GOT3 (cell line): Measurements from ENCODE around the gene SEH1L.
"Not testable (repeated sequence)": the region's sequence is repeated elsewhere in the genome, so short reads cannot be mapped to it uniquely, and the experiment has no call there.

ENCODE experiments used
- DNase-seq: peaks from one replicate; lab custom pipeline; 2025; ENCODE audit warnings: mixed read lengths; lab: John Stamatoyannopoulos, UW

SEH1L gene

DNA sequence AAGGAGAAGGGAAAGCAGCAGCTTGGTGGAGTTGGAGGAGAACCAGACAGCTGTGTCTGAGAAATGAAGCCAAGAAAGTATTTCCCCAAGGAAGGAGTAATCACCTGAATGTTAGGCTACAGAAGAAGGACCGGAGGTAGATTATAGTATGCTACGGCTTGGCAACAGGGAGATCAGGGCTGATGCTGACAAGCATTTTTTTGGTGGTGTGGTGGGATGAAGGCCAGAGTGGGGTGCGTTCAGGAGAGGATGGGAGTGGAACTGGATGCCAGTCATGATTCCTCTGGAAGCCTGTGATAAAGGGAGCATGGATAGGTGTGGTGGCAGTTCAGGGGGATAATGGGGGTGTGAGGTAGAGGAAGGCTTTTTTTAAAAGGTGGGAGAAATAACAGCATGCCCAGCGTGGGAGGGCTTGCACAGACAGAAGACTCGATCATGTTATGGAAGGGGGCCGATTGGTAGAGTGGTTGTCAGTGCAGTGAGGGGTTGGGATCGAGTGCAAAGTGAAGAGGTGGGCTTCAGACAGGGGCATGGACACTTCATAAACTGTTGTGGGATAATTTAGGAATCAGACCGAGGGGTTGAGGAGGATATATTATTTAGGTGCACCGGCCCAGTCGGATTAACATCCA, 49.0 kb downstream of the SEH1L start:
- no peak for DNase-seq

DNA sequence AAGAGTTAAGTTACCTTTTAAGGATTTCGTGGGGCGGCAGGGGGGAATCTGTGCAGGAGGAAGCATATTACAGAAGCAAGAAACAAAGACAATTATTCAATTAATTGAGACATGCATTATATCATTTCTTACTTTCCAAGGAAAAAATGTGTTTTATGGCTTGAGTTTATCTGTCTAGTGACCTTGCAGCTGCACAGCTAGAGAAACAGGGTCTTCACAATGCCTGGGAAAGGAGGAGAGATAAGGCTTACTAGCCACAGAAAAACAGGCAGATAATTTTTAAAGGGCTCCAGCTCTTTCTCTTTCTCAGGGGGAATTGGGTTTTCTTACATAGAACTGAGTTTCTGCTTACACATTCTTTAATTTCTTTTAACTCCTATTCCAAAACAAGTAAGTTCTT, 49.5 kb downstream of the SEH1L start:
- not testable (repeated sequence) for DNase-seq

DNA sequence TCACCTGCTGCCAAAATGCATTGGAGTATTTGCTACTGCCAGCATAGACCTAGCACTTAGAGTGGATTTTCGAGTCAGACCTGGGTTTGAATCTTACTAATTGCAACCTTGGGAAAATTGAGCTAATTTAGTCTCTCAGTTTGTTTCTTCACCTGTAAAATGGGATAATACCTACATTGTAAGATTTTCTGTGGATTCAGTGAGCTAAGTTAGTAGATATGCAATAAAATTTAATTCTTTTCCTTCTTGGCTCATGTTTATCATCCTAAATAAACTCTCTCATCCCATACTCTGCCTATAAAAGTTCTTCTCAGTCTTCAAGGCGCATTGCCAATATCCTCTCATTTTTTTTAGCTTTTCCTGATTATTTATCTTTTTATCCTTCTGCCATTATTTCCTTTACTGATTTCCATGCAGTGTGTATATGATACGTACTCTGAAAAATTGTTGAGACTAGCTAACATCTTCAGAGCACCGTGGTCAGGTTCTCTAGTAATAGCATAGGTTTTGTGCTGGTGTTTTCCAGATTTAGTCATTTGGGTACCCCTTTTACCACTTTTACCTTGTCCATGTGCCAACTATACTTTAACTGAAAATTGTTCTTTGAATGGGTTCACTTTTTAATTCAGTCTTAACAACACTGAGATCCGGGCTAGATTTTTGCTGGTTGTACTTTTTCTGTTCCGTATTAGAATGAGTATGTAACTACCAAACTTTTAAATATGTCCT, 50.7 kb downstream of the SEH1L start:
- DNase-seq, result no peak

DNA sequence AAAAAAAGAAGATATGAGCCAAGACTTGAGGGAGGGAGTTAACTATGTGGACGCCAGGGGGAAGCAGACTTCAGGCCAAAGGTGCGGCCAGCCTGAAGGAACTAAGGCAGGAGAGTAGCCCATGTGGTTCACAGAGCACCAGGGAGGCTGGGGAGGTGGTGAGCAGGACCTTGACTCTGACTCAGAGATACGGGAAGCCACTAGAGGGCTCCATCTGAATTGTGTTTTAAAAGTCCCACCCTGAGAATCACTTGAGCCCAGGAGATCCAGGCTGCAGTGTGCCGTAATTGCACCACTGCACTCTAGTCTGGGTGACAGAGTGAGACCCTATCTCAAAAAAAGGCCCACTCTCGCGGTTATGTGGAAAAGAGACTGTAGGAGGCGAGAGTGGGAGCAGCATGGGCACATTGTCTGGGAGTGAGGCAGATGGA, 55.7 kb downstream of the SEH1L start:
- no peak for DNase-seq

DNA sequence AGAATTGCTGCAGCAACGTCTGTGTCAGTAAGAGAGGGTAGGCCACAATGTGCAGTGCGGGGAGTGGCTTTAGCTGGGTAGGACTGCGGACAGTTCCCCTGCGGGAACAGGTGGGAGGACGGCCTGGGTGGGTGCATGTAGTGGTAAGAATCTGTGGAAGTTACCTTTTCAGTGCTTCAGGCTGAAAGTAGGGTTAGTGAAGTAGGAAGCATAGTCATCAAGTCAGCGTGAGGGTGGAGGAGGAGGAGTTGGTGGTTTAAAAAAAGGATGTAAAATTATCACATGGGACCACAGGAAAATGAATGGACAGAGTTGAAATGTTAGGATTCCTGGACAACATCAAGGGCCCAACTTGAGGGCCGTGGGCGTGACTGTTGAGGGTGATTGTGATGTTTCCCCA, 56.6 kb downstream of the SEH1L start:
- no peak for DNase-seq

DNA sequence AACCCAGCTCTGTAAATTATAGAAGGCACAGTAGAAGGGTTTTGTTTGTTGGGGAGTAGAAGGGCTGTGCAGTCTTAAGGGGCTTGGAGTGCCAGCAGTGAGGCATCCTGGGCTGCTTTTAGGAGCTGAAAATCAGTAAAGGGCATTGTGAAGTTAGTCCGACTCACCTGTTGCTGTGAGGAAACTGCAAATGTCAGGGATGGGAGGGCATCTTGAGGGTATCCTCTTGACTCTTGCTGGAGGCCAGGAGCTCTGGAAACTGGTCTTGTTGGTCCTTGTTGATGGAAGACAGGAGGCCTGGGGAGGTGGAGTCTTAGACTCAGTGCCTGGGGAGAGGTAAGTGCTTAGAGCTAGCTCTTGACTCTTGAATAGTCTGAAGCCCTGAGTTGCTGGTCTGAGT, 57.5 kb downstream of the SEH1L start:
- DNase-seq, result no peak

DNA sequence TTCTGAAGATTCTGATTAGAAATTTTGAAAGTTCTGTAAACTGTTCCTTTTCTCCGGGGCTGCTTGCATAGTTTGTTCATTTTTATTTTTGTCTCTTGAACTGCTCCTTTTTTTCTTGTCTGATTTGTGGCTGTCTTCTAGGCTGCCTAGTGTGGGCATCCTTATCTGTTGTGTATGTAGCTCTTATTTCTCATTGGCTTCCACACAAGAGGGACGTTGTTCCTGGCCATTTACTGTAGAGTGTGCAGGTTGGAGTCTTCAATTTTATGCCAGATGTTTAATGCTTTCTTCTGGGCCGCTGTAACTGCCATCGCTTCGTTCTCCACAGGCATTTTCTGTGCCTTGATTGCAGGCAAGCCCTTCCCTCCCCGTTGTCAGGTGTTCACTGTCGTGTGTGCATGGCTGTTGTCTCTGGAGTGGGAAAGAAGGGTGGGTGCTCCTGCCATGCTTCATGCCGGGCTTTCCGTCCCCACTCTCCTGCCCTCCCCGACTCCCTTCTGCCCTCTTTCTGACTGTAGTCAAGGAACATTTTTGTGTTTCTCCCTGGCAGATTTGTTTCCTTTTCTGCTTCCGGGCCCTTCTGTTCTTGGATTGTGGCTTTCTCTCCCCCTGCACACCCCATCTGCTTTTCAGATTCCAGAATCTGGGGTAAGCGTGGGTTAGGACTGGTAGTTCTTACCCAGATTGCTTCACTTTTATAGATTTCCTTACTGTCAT, 58.9 kb downstream of the SEH1L start:
- no peak for DNase-seq

DNA sequence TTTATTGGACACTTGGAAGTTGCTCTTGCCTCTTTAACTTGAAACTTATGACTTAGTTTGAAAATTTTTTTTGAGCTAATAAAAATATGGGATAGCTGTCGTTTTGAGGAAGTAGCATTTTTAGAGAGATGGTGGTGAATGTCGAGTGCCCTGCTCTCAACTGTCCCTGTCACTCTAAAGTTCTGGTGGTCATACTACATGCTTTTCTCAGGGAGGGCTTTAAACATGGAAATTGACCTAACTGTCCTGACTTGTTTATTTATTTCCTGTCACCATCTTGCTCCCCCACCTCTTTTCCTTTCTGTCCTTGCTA, 59.4 kb downstream of the SEH1L start:
- no peak for DNase-seq

DNA sequence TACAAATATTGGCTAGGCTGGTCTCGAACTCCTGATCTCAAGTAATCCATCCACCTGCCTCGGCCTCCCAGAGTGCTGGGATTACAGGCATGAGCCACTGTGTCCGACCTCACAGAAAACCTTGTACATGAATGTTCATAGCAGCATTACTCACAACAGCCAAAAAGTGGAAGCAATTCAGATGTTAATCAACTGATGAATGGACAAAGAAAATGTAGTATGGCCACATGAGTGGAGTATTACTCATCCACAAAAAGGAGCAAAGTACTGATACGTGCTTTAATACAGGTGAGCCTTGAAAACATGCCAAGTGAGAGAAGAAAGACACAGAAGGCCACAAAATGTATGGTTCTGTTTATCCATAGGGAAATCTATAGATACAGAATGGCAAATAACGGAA, 63.9 kb downstream of the SEH1L start:
- DNase-seq, result no peak

DNA sequence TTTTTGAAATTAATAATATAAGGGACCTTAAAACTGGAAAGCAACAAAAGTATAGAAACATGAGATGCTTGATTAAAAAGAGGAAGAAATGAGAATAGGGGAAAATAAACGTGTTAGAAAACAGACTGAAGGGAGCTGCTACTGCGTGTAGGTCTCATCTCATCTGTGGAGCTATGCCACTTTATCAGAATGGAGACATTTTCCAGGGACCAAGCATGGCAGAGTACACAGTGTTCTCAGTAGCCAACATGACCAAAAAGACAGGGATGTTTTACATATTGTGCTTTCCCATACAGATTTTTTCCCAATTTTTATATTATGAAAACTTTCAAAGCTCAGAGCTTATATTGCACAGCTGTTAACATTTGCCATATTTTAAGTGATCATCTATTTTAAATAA, 66.4 kb downstream of the SEH1L start:
- DNase-seq, result no peak

DNA sequence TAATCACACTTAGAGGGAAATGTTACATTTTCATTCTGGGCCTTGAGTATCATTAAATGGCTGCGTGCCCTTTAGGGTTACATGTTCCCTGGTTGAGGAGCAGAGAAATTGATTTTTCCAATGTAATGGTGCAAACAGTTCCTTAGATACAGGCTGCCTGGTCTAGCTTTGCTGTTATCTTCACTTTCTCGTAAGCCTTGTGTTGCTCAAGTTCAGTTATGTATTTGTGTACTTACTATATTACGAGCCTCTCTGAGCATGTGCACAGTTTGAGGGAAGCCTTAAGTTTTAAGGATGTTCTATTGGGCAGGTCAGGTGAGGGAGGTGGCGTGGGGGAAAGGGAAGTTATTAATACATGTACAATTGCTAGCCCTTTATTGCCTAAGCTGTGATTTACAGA, 67.0 kb downstream of the SEH1L start:
- DNase-seq, result no peak

DNA sequence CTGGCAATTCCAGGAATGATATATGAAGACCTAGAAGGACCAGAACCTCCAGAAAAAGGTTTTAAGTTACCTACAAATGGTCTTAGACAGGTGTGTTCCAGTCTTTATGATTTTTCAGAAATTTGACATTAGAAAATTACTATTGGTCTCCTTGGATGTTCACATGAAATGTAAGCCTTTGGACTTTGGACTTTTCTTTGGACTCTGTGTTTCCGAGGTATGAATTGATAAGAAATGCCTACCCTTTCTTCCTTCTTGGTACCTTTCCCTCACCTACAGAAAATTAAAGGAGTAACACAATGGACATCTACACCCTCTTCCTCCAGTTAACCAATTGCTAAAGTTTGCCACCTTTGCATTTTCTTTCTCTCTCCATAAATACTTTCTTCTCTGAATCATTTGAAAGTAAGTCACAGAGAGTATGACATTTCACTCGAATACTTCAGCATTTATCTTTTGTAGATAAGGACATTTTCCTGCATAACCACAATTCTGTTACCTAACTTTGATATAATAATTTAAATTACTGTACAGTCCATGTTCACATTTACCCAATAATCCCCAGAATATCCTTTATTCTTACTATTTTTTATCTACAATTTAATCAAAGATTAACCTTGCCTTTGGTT, 69.5 kb downstream of the SEH1L start:
- DNase-seq, result no peak

DNA sequence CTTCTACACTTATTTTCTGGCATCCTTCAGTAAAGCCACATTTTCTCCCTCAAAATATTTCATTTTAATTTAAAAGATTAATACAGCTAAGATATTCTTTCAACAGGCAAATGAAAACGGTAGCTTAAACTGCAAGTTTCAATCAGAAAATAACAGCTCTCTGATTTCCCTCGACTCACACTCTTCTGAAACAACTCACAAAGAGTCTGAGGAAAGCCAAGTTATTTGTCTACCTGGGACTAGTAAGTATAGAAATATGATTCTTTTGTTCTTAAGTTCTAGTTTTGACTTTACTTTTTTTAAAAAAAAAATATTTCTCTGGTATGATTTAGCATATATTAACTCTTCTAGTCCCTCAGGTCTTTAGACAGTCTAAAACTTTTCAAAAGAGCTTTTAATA, 70.6 kb downstream of the SEH1L start:
- DNase-seq, result no peak

DNA sequence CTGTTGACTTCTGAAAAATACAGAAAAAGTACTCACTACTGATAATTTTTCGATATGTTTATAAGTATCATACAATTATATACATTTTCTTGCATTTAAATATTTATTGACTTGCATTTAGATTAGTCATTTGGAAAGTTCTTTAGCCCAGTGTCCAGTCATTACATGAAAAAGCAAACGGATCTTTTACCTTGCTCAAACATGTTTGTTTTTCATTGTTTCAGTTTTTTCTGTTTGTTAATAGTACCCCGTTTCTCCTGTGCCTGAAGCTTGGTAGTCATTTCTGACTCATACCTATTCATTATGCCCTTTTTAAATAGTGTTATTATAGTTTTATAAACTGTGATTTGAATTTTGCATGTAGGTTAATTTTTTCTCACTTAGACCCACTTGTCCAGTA, 71.5 kb downstream of the SEH1L start:
- DNase-seq, result no peak

DNA sequence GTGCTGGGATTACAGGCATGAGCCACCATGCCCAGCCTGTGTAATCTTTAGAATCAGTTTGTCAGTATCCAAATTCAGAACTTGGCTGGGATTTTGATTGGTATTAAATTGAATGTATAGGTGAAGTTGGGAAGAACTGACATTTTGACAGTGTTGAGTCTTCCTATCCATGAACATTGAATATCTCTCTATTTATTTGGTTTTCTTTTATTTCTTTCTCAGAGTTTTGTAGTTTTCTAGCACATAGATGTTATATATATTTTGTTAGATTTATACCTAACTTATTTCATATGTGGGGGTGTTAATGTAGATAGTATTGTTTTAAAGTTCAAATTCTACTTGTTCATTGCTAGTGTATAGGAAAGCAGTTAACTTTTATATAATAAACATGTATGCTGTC, 74.8 kb downstream of the SEH1L start:
- no peak for DNase-seq

DNA sequence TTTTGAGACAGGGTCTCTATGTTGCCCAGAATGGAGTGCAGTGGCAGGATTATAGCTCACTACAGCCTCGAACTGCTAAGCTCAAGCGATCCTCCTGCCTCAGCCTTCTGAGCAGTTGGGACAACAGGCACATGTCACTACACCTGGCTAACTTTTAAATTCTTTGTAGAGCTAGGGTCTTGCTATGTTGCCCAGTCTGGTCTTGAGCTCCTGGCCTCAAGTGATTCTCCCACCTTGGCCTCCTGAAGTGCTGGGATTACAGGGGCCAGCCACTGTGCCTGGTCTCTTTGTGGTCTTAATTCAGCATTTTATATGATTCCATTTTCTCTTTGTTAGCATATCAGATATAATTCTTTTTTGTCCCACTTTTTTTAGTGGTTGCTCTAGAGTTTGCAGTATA, 77.4 kb downstream of the SEH1L start:
- no peak for DNase-seq

DNA sequence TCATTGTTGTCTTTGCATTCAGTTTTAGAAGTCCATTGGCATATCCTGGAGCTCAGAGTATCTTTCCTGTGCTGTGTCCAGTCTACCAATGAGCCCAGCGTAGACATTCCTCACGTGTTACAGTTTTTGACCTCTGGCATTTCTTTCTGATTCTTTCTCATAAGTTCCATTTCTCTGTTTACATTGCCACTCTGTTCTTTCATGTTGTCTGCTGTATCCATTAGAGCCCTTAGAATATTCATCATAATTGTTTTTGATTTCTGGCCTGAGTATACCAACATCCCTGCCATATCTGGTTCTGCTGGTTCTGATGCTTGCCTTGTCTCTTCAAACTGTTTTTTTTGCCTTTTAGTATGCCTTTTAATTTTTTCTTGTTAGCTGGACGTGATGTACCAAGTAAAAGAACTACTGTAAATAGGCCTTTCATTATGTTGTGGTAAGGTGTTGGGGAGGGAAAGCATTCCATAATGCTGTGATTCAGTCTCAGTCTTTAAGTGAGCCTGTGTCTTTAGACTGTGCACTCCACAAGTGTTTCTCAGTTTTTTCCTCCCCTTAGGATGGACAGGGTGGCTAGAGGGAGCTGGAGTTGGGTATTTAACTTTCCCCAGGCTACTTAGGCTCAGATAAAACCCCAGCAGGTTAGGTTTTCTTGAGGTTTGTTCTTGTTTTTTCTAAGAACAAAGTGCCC, 78.9 kb downstream of the SEH1L start:
- no peak for DNase-seq

DNA sequence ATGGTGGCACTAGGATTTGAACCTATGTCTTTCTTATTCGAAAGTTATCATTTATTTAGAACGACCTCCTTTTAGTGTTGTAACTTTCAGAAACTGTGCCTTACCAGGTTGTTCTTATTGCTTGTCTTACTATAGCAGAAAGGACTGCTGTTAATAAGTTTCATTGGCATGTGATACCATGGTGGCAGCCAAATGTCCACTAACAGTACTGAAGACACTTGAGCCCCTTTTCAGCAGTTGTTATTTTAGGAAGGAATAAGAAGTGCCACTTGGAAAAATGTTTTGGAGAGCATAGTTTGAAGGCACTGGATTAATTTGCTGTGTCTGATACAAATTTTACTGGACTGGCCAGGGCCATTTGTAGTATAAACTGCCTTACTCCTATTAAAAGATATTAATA, 81.1 kb downstream of the SEH1L start:
- DNase-seq, result no peak

DNA sequence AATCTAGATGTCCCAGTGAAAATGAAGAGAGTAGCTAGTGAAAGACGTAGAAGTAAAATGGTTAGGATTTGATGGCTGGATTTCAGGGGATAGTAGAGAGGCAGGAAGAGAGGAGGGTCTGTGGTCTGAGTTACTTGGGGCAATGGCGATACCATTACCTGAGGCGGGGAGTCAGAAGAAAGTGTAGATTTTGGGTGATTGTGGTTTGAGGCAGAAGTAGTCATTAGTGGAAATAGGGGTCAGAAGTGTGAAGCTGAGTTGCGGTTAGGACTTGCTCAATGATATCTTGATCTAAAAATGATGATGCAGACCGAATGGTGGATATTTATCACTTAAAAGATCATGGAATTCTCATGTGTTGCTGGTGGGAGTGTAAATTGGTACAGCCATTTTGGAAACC, 84.4 kb downstream of the SEH1L start:
- DNase-seq, result no peak

DNA sequence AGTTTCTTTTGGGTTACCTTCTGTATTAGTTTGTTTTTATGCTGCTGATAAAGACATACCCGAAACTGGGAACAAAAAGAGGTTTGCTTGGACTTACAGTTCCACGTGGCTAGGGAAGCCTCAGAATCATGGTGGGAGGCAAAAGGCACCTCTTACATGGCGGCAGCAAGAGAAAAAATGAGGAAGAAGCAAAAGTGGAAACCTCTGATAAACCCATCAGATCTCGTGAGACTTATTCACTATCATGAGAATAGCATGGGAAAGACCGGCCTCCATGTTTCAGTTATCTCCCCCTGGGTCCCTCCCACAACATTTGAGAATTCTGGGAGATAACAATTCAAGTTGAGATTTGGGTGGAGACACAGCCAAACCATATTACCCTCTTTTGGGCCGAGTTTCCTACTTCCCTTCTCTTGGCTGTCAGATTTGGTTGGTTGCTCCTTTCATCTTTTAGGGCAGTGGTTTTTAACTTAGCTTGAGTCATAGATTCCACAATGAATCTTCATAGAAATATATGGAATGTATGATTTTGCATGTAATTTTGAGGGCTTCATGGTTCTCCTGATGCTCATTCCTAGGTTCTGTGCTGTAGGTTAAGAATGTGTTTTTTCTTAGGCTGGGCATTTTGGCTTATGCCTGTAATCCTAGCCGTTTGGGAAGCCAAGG, 87.6 kb downstream of the SEH1L start:
- no peak for DNase-seq

DNA sequence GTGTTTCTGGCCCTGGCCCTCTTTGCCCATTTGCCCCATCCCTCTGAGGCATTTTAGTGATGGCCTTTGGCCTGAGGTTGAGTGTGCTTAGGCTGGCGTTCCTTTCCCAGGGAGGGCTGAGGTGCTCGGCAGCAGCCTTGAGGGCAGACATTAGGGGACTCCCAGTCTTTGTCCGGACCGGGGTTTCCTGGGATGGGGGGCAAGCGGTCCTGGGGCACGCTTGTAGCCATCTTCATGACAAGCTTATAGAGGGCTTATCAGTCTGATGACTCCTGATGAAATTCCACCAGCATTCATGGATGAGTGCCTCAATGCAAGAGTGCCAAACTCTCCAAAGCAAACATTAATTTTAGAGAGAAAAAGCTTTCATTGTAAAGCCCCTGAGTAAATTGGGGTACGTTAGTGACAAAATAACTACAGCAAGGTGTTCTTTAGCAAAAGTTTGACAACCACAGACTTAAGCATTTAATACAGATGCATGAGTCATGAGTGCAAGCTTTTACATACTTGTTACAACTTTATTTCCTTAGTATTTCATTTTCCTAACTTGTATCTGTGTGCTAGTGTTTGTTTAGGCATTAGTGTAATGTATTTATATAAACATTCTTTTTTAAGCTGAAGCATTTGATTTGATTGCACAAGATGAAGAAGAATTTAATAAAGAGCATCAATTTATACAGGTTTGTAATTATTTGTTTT, 89.0 kb downstream of the SEH1L start:
- DNase-seq, result no peak
